ENCODE results near the gene SELENOM.

DNA sequence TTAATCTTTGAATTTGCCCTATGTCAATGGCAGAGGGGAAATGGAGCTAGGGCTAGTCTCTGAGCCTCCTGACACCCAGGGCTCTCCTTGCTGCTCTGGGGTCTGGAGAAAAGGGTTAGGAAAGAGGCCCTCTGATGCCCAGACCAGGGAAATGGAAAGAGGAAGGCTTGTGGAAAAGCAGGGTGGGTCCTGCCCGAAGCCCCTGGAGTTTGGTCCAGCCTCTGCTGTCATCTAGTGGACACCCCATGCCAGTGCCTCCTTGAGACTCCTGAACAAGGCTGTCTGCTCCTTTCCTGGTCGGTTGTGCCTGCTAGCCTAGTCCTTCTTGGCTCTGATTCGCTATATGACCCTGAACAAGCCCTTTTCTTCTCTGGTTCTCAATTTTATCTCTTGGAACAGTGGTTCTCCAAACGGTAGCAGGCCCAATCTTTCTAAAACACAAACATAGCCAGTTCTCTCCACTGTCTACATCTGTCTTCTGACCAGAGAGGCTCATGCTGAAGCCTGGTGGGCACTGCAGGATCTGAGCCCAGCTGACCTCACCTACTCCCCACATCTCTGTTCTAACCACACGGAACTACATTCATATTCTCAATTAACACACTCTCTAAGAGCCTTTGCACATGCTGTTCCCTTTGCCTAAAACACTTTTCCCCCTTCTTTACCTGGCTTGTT lies 41.7 kb upstream of the SELENOM start:
- TF ChIP-seq POLR2AphosphoS5 (IDR thresholded peaks at IDR 0.05; ENCODE audit: low read depth, low read length), result no peak
- TF ChIP-seq SIN3A (IDR thresholded peaks at IDR 0.05; ENCODE audit: borderline replicate concordance, insufficient read depth, low read length), result no peak
- TF ChIP-seq, protein P1, sequence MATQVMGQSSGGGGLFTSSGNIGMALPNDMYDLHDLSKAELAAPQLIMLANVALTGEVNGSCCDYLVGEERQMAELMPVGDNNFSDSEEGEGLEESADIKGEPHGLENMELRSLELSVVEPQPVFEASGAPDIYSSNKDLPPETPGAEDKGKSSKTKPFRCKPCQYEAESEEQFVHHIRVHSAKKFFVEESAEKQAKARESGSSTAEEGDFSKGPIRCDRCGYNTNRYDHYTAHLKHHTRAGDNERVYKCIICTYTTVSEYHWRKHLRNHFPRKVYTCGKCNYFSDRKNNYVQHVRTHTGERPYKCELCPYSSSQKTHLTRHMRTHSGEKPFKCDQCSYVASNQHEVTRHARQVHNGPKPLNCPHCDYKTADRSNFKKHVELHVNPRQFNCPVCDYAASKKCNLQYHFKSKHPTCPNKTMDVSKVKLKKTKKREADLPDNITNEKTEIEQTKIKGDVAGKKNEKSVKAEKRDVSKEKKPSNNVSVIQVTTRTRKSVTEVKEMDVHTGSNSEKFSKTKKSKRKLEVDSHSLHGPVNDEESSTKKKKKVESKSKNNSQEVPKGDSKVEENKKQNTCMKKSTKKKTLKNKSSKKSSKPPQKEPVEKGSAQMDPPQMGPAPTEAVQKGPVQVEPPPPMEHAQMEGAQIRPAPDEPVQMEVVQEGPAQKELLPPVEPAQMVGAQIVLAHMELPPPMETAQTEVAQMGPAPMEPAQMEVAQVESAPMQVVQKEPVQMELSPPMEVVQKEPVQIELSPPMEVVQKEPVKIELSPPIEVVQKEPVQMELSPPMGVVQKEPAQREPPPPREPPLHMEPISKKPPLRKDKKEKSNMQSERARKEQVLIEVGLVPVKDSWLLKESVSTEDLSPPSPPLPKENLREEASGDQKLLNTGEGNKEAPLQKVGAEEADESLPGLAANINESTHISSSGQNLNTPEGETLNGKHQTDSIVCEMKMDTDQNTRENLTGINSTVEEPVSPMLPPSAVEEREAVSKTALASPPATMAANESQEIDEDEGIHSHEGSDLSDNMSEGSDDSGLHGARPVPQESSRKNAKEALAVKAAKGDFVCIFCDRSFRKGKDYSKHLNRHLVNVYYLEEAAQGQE (IDR thresholded peaks at IDR 0.05; ENCODE audit: insufficient read depth in 1 of 2, low read depth in 2 of 2, low read length in 2 of 2), result no peak
- no peak for TF ChIP-seq TAF1 (IDR thresholded peaks at IDR 0.05; ENCODE audit: borderline replicate concordance, insufficient read depth, low read length)

Measured in PFSK-1 (cell line).